Large intestine (tissue), 3 donors: Measurements from ENCODE around the gene FMOD. TPM values are rescaled to one million over a fixed set of nuclear protein-coding genes. Genes with fewer than 3 reads are reported as not detected.

ENCODE experiments used
- DNase-seq, 2 donors: peaks; one replicate each; pipeline versions ENCODE4 v3.0.0 to v3.0.0-alpha.2; 2013
- H3K27ac ChIP-seq: one replicate; pipeline ENCODE4 v1.5.1; 2013; ENCODE audit warnings: low read length
- H3K27me3 ChIP-seq: 2 replicates; pipeline ENCODE4 v1.6.1; 2013; ENCODE audit warnings: low read length; ENCODE audit not compliant: control insufficient read depth, insufficient read depth
- H3K36me3 ChIP-seq: 2 replicates; pipeline ENCODE4 v1.6.1; 2013; ENCODE audit warnings: low read length; ENCODE audit not compliant: control insufficient read depth, insufficient read depth
- H3K4me1 ChIP-seq: one replicate; pipeline ENCODE4 v1.6.1; 2013; ENCODE audit warnings: low read length; ENCODE audit not compliant: control insufficient read depth, insufficient read depth
- H3K4me3 ChIP-seq: one replicate; pipeline ENCODE4 v1.5.1; 2013; ENCODE audit warnings: low read length
- H3K9me3 ChIP-seq: one replicate; pipeline ENCODE4 v1.6.1; 2013; ENCODE audit warnings: mild to moderate bottlenecking, low read depth, low read length, moderate library complexity; ENCODE audit not compliant: control insufficient read depth
- WGBS: methylation state at CpG from one replicate; pipeline ENCODE4 v1.1.5; 2013; ENCODE audit warnings: low lambda C conversion rate; ENCODE audit not compliant: insufficient coverage; 5-methylcytosine and 5-hydroxymethylcytosine counted together
- polyA plus RNA-seq: library from polyadenylated mRNA; unstranded; fragments of 120-200 nt; gene quantifications from one replicate; pipeline ENCODE4 v1.2.1, GENCODE V29; 2013

FMOD gene
- polyA plus RNA-seq, 1 donor = 104 TPM

- no peaks in the 10 kb centered on the region for H3K27me3 ChIP-seq
- WGBS = no CpG with 5 or more reads among the region's 8 CpGs
- H3K27ac ChIP-seq = peak overlapping the region; percentile 20
- no peaks in the 10 kb centered on the region for H3K36me3 ChIP-seq
- H3K4me3 ChIP-seq = no peak overlapping the region
- H3K4me1 ChIP-seq = peaks cover 12% of the 10 kb centered on the region
- H3K9me3 ChIP-seq = no peaks in the 10 kb centered on the region
- DNase-seq = peak in 1 of 2 donors; percentile 34
Observed at GRCh38 chr1:203378556-203379245, 27.8 kb upstream of the FMOD start.

- no peak for DNase-seq
- H3K27me3 ChIP-seq = no peaks in the 10 kb centered on the region
- WGBS = no CpG with 5 or more reads among the region's 1 CpG
- no peak overlapping the region for H3K27ac ChIP-seq
- no peak overlapping the region for H3K4me3 ChIP-seq
- no peaks in the 10 kb centered on the region for H3K9me3 ChIP-seq
- H3K36me3 ChIP-seq = no peaks in the 10 kb centered on the region
- peaks cover 13% of the 10 kb centered on the region for H3K4me1 ChIP-seq
Observed at GRCh38 chr1:203373991-203374390, 23.1 kb upstream of the FMOD start.

GRCh38 chr1:203373002-203373401 lies 22.1 kb upstream of the FMOD start:
- no peak for DNase-seq
- Histone ChIP-seq H3K27ac (no peak overlapping the region), H3K27me3 (no peaks in the 10 kb centered on the region), H3K4me3 (no peak overlapping the region), H3K4me1 (peaks cover 22% of the 10 kb centered on the region), H3K36me3 (no peaks in the 10 kb centered on the region), H3K9me3 (no peaks in the 10 kb centered on the region)
- WGBS = 100% methylated on average over 1 of the region's 2 CpGs

GRCh38 chr1:203371288-203371687 lies 20.4 kb upstream of the FMOD start:
- Histone ChIP-seq H3K4me3 (no peak overlapping the region), H3K27me3 (no peaks in the 10 kb centered on the region), H3K4me1 (peaks cover 34% of the 10 kb centered on the region), H3K36me3 (no peaks in the 10 kb centered on the region), H3K27ac (no peak overlapping the region), H3K9me3 (no peaks in the 10 kb centered on the region)
- DNase-seq = no peak
- WGBS = no CpG with 5 or more reads among the region's 3 CpGs

DNA sequence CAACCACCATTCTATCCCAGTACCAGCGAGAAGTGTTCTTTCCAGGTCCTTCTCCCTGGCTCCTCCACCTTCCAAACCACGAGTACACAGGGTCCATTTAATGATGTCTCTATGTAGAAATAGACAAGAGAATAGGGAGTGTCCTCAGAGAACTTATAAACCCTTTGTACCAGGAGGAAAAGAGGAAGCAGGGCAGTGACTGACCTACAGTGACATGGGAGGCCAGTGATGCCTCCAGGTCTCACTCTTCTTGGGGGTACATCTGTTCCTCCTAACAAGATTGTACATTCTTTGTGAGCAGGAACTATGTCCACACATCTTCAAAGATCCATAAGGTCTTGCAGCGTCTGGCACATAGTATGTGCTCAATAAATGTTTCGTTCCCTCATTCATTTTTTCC lies 18.7 kb upstream of the FMOD start:
- Histone ChIP-seq H3K27me3 (no peaks in the 10 kb centered on the region), H3K4me3 (no peak overlapping the region), H3K27ac (no peak overlapping the region), H3K4me1 (peaks cover 44% of the 10 kb centered on the region), H3K9me3 (no peaks in the 10 kb centered on the region), H3K36me3 (no peaks in the 10 kb centered on the region)
- WGBS = 100% methylated on average over 1 of the region's 4 CpGs
- DNase-seq = no peak

DNA sequence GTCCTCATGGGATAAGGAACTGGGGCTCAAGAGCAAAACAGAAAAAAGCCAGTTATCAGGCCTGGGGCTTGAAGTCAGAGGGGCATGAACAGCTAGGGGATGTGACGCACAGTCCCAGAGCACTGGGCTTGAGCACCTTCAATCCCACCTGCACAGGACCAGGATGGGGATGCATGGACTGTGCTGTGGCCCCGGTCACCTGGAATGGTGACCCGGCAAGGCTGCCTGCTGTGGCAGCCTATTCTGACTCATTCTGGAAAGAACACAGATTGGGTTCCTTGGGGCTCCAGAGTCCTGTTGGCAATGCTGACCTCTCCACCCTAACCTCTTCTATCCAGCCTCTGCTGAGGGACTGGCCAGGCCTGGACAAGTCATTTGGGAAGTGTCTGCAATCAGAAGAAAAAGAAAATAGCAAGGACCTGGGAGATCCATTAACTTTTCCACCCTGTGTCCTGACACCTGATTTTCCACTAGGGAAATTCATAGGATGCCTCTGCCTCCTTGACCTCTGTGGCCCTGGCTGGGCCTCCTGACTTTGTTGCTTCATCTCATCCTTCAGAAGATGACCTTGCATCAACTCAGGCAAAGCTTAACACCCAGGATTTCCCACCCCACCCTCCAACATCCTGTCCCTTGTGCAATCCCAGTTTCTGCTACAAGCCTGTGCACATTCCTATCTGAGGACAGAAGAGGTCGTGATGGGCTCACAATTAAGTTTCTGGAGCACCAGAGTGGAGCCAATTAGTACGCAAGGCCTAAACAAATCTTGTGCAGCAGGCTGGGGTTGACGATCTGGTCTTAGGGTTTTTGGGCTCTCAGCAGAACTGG lies 17.9 kb upstream of the FMOD start:
- DNase-seq = peak; percentile 91 to 92
- WGBS = no CpG with 5 or more reads among the region's 6 CpGs
- no peaks in the 10 kb centered on the region for H3K36me3 ChIP-seq
- peaks cover 46% of the 10 kb centered on the region for H3K4me1 ChIP-seq
- H3K27me3 ChIP-seq = no peaks in the 10 kb centered on the region
- no peak overlapping the region for H3K4me3 ChIP-seq
- H3K27ac ChIP-seq = peak overlapping the region; percentile 44
- no peaks in the 10 kb centered on the region for H3K9me3 ChIP-seq

GRCh38 chr1:203367057-203367456 lies 16.1 kb upstream of the FMOD start:
- no peaks in the 10 kb centered on the region for H3K36me3 ChIP-seq
- no peak overlapping the region for H3K4me3 ChIP-seq
- no CpG with 5 or more reads among the region's 4 CpGs for WGBS
- H3K4me1 ChIP-seq = peaks cover 45% of the 10 kb centered on the region
- H3K9me3 ChIP-seq = no peaks in the 10 kb centered on the region
- H3K27ac ChIP-seq = peak overlapping the region; percentile 36
- no peaks in the 10 kb centered on the region for H3K27me3 ChIP-seq
- no peak for DNase-seq

DNA sequence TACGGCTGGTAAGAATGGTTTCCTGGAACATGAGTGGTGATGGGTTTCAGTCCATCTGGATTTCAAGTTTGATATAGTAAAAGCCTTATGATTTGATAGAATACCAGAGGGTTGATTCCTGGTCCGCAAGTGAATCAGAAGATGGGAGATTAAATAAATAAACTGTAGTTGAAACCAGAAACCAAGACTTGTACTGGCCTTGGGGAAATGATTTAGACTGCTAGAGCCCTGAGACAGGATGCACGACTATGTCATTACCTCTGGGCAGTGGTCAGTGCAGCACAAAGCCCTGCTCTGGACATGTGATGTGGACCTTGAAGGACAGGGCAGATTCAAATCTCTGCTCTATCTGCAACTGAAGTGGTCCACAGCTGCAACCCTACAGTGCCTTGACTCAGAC lies 15.6 kb upstream of the FMOD start:
- WGBS = no CpG with 5 or more reads among the region's 3 CpGs

GRCh38 chr1:203364806-203365205 lies 13.9 kb upstream of the FMOD start:
- Histone ChIP-seq H3K4me3 (no peak overlapping the region), H3K36me3 (no peaks in the 10 kb centered on the region), H3K9me3 (no peaks in the 10 kb centered on the region), H3K27ac (peak overlapping the region; percentile 90), H3K27me3 (no peaks in the 10 kb centered on the region), H3K4me1 (peaks cover 45% of the 10 kb centered on the region)
- WGBS = no CpG with 5 or more reads among the region's 4 CpGs
- DNase-seq = peak in 1 of 2 donors; percentile 68

More for the DNA sequence above, 15.6 kb upstream of the FMOD start:
- Histone ChIP-seq H3K27me3 (no peaks in the 10 kb centered on the region), H3K9me3 (no peaks in the 10 kb centered on the region), H3K4me3 (no peak overlapping the region), H3K36me3 (no peaks in the 10 kb centered on the region), H3K4me1 (peaks cover 45% of the 10 kb centered on the region), H3K27ac (no peak overlapping the region)
- DNase-seq = no peak

DNA sequence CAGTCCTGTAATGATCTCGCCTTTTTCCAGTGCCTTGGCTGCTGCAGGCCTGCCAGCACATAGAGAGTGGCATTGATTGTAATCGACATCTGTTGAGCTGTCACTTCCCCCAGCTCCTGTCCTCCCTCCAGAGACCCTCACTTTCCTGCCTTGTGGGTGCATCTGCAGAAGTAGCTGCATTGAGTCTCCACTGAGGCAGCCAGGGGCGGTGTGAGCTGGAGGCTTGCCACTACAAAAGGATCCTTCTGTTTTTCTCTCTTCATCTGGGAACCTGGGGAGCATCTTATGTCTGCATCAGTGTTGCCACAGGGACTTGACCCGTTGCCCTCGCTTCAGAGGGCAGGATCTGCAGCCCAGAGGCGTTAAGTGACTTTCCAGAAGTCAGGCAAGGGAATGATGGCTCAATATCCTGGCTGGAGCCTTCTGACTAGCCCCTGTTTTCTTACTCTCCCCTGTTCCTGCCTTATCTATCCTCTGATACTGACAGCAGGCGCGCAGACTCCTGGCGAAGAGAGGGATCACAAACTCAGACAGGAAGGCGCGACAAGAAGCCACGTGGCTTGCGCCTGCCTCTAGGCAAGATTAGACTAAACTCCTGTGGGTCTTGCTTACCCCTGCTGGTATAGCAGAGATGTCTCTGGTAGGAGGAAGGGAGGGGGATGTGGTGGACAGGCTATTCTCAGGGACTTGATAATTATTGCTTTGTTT lies 13.3 kb upstream of the FMOD start:
- peak overlapping the region; percentile 90 for H3K27ac ChIP-seq
- WGBS = no CpG with 5 or more reads among the region's 13 CpGs

More for the DNA sequence above, 13.3 kb upstream of the FMOD start:
- Histone ChIP-seq H3K4me3 (no peak overlapping the region), H3K9me3 (no peaks in the 10 kb centered on the region), H3K4me1 (peaks cover 42% of the 10 kb centered on the region), H3K27me3 (no peaks in the 10 kb centered on the region), H3K36me3 (no peaks in the 10 kb centered on the region)
- DNase-seq = peak; percentile 85 to 97
